GM23248 (cell line): ENCODE measurements around the gene KMT5B.

Experiments used
- EZH2 ChIP-seq: fragments of 200-600 bp; sonication (generic); IDR thresholded peaks from 2 replicates; pipeline ENCODE4 v1.6.1; 2018; ENCODE audit warnings: antibody characterized with exemption, mild to moderate bottlenecking; ENCODE audit not compliant: insufficient read depth, poor library complexity, severe bottlenecking
- EZH2phosphoT487 ChIP-seq: fragments of 200-600 bp; sonication (generic); IDR thresholded peaks from 2 replicates; pipeline ENCODE4 v1.6.1; 2018; ENCODE audit warnings: antibody characterized with exemption, moderate library complexity, mild to moderate bottlenecking, low read depth; ENCODE audit not compliant: insufficient read depth

GRCh38 chr11:68169442-68169841, 43.7 kb downstream of the KMT5B start:
- TF ChIP-seq EZH2 (no peak), EZH2phosphoT487 (no peak)
